ENCODE data around the gene INO80B.

Gene INO80B

GRCh38 chr2:74505448-74506246 is 50.8 kb downstream of the INO80B start:
- H3K9ac ChIP-seq (ENCODE audit: low read length in 2 of 2): no peak overlapping the region
- H3K9me3 ChIP-seq (ENCODE audit: control insufficient read depth in 2 of 2, low read length in 2 of 2): no peaks in the 10 kb centered on the region
- H3K4me1 ChIP-seq (ENCODE audit: control insufficient read depth, insufficient read depth, low read length): peaks cover 45% of the 10 kb centered on the region
- peak overlapping the region; percentile 33 to 35 for H3K4me3 ChIP-seq (ENCODE audit: low read length in 2 of 2)
- no peak overlapping the region for H3K27ac ChIP-seq (ENCODE audit: low read length)
- H3K36me3 ChIP-seq (ENCODE audit: control insufficient read depth in 2 of 2, insufficient read depth in 2 of 2, low read length in 2 of 2): peaks cover 9 to 10% of the 10 kb centered on the region in 2 donors
- H3K27me3 ChIP-seq (ENCODE audit: control insufficient read depth in 1 of 2, insufficient read depth in 2 of 2, low read length in 2 of 2): peaks cover 41 to 49% of the 10 kb centered on the region in 2 donors

GRCh38 chr2:74507145-74507925 is 52.4 kb downstream of the INO80B start, which contains the start of gene PCGF1:
Gene PCGF1, minus strand, starts transcription at chr2:74507695. Its CDS starts 27 bp downstream, at chr2:74507668.
- Histone ChIP-seq H3K9ac (ENCODE audit: low read length in 2 of 2) (peak within 1 kb of the TSS; percentile 95 to 99), H3K27ac (ENCODE audit: low read length) (peak within 1 kb of the TSS; percentile 97), H3K9me3 (ENCODE audit: control insufficient read depth in 2 of 2, low read length in 2 of 2) (no peaks in the 10 kb centered on the region), H3K4me3 (ENCODE audit: low read length in 2 of 2) (peak within 1 kb of the TSS; percentile 98), H3K4me1 (ENCODE audit: control insufficient read depth, insufficient read depth, low read length) (peaks cover 41% of the 10 kb centered on the region), H3K36me3 (ENCODE audit: control insufficient read depth in 2 of 2, insufficient read depth in 2 of 2, low read length in 2 of 2) (peaks cover 9 to 10% of the 10 kb centered on the region in 2 donors), H3K27me3 (ENCODE audit: control insufficient read depth in 1 of 2, insufficient read depth in 2 of 2, low read length in 2 of 2) (peaks cover 38 to 45% of the 10 kb centered on the region in 2 donors)
